HepG2 (cell line): ENCODE results near the gene NAA38. TPM values are rescaled to one million over a fixed set of nuclear protein-coding genes. Genes with fewer than 3 reads are reported as not detected.

Experiments
- DRAP1 ChIP-seq: IDR thresholded peaks from 2 replicates; pipeline ENCODE4 v1.6.1; 2016; ENCODE audit warnings: missing genetic modification reagents, missing compliant biosample characterization
- GTF2F1 ChIP-seq: fragments of 150-350 bp; IDR thresholded peaks from 2 replicates; pipeline ENCODE4 v1.6.1; 2014; ENCODE audit warnings: low read length
- HDAC2 ChIP-seq: sonication (generic); formaldehyde crosslinking; IDR thresholded peaks from 2 replicates; pipeline ENCODE4 v1.4.0; 2020; ENCODE audit warnings: missing genetic modification reagents
- KLF16 ChIP-seq, 2 experiments: sonication (generic) in 1 of 2; formaldehyde crosslinking in 1 of 2; IDR thresholded peaks; 2 replicates each; pipeline versions ENCODE4 v1.6.1 to v1.8.0; 2016 to 2023; ENCODE audit warnings: missing genetic modification reagents in 2 of 2, missing compliant biosample characterization in 1 of 2
- LCORL ChIP-seq, 2 experiments: fragments of 450-650 bp in 1 of 2; sonication (generic) in 1 of 2; formaldehyde crosslinking in 1 of 2; IDR thresholded peaks; 2 replicates each; pipeline versions ENCODE4 v1.5.0 to v1.6.1; 2017 to 2020; ENCODE audit warnings: antibody characterized with exemption in 1 of 2, missing genetic modification reagents in 1 of 2
- NR0B2 ChIP-seq: sonication (generic); formaldehyde crosslinking; IDR thresholded peaks from 2 replicates; pipeline ENCODE4 v1.4.0; 2020; ENCODE audit warnings: mild to moderate bottlenecking, missing genetic modification reagents
- POLR2AphosphoS2 ChIP-seq: IDR thresholded peaks from 2 replicates; pipeline ENCODE4 v1.6.1; 2011; ENCODE audit warnings: low read depth, low read length, improper control_type of control experiment
- RFXANK ChIP-seq: IDR thresholded peaks from 2 replicates; pipeline ENCODE4 v1.6.1; 2016
- SKIL ChIP-seq: sonication (generic); formaldehyde crosslinking; IDR thresholded peaks from 2 replicates; pipeline ENCODE4 v1.8.0; 2022; ENCODE audit warnings: missing genetic modification reagents, mild to moderate bottlenecking, moderate library complexity, borderline replicate concordance
- TBX2 ChIP-seq: sonication (generic); formaldehyde crosslinking; IDR thresholded peaks from 2 replicates; pipeline ENCODE4 v1.5.0; 2020; ENCODE audit warnings: missing genetic modification reagents, mild to moderate bottlenecking, borderline replicate concordance
- TEAD3 ChIP-seq: optimal IDR thresholded peaks from 2 replicates; pipeline ENCODE3; 2016; ENCODE audit warnings: borderline replicate concordance
- USF2 ChIP-seq, 2 experiments: sonication (generic) in 1 of 2; formaldehyde crosslinking in 1 of 2; IDR thresholded peaks; 2 replicates each; pipeline versions ENCODE4 v1.5.1 to v1.6.1; 2011 to 2020; ENCODE audit warnings: borderline replicate concordance in 1 of 2, low read depth in 1 of 2, low read length in 1 of 2, mild to moderate bottlenecking in 1 of 2, missing genetic modification reagents in 1 of 2, moderate library complexity in 1 of 2
- ZFX ChIP-seq: sonication (generic); formaldehyde crosslinking; IDR thresholded peaks from 2 replicates; pipeline ENCODE4 v1.4.0; 2020; ENCODE audit warnings: mild to moderate bottlenecking, low read depth, missing genetic modification reagents, moderate library complexity
- ZGPAT ChIP-seq: IDR thresholded peaks from 2 replicates; pipeline ENCODE4 v1.6.1; 2016; ENCODE audit warnings: mild to moderate bottlenecking
- ZNF280D ChIP-seq: sonication (generic); formaldehyde crosslinking; IDR thresholded peaks from 2 replicates; pipeline ENCODE4 v1.5.1; 2020; ENCODE audit warnings: mild to moderate bottlenecking, missing genetic modification reagents
- ZNF468 ChIP-seq: sonication (generic); formaldehyde crosslinking; IDR thresholded peaks from 2 replicates; pipeline ENCODE4 v1.8.0; 2022; ENCODE audit warnings: mild to moderate bottlenecking, moderate library complexity, missing genetic modification reagents
- ZSCAN31 ChIP-seq: sonication (generic); formaldehyde crosslinking; IDR thresholded peaks from 2 replicates; pipeline ENCODE4 v1.5.0; 2020; ENCODE audit warnings: low read depth, mild to moderate bottlenecking, missing genetic modification reagents
- polyA plus RNA-seq, 8 experiments: library from polyadenylated mRNA; depleted of rRNA in 3 of 8; stranded (reverse) in 7 of 8; unstranded in 1 of 8; fragments of >200 nt; fragmentation: Illumina TruSeq in 4 of 8; extraction: Trizol in 4 of 8; gene quantifications; 2 replicates each; pipeline versions ENCODE4 v1.2.1 to v1.2.3, GENCODE V29; 2011 to 2016; ENCODE audit warnings: low read depth in 4 of 8, missing spikeins in 1 of 8, mixed read lengths in 1 of 8; ENCODE audit not compliant: insufficient read depth in 1 of 8
- total RNA-seq, 5 experiments: library from RNA; depleted of rRNA; stranded (reverse); fragments of >200 nt; fragmentation: Illumina TruSeq; extraction: Trizol; gene quantifications; 2 replicates each; pipeline ENCODE4 v1.2.3, GENCODE V29; 2016; ENCODE audit warnings: low read depth in 1 of 5

Gene NAA38
- total and polyA plus RNA-seq, 2 of the 13 experiments (the other 11 are each of a cell fraction or from before 2014, with no cell fraction given) = 46.9 to 91.6 TPM

- TF ChIP-seq POLR2AphosphoS2 = no peak
- TF ChIP-seq ZSCAN31 (CRISPR knock-in tag) = no peak
- peak; percentile 8 for TF ChIP-seq TEAD3 (CRISPR knock-in tag)
- TF ChIP-seq TBX2 (CRISPR knock-in tag) = 0 out of 2 replicates have a peak, but pooled peaks have one; percentile 41
- no peak for TF ChIP-seq ZNF280D
- peak in 1 of 2 experiments; percentile 41; a peak in 1 of 4 replicates for TF ChIP-seq KLF16 (CRISPR knock-in tag; IDR thresholded peaks at IDR 0.05)
- TF ChIP-seq ZFX (CRISPR knock-in tag) = peak; percentile 60; the same call in 1 of the 2 replicates
- no peak for TF ChIP-seq LCORL (IDR thresholded peaks at IDR 0.05)
- TF ChIP-seq LCORL (CRISPR knock-in tag; IDR thresholded peaks at IDR 0.05) = peak; percentile 33; the same call in 1 of the 2 replicates
- TF ChIP-seq HDAC2 (CRISPR knock-in tag) = peak; percentile 48; the same call in 1 of the 2 replicates
- TF ChIP-seq RFXANK (CRISPR knock-in tag) = peak; percentile 89
- 0 out of 2 replicates have a peak, but pooled peaks have one; percentile 67 for TF ChIP-seq ZNF468 (CRISPR knock-in tag)
- TF ChIP-seq DRAP1 (CRISPR knock-in tag) = no peak
- peak; percentile 34; the same call in 1 of the 2 replicates for TF ChIP-seq ZGPAT (CRISPR knock-in tag)
- TF ChIP-seq USF2 (IDR thresholded peaks at IDR 0.05; ENCODE audit: low read depth, low read length) = 0 out of 2 replicates have a peak, but pooled peaks have one; percentile 11
- no peak for TF ChIP-seq USF2 (CRISPR knock-in tag; IDR thresholded peaks at IDR 0.05; ENCODE audit: borderline replicate concordance)
- no peak for TF ChIP-seq GTF2F1
- peak; percentile 79 for TF ChIP-seq SKIL (CRISPR knock-in tag)
- TF ChIP-seq NR0B2 = no peak
These were observed 22.2 kb downstream of the NAA38 start (continued) for GRCh38 chr17:7834957-7835813.
